HepG2 (cell line): ENCODE measurements around the gene CALR. TPM values are rescaled to one million over a fixed set of nuclear protein-coding genes. Genes with fewer than 3 reads are reported as not detected.

ENCODE experiments used
- CHD2 ChIP-seq: IDR thresholded peaks from 2 replicates; pipeline ENCODE4 v1.6.1; 2011; ENCODE audit warnings: low read depth, low read length, improper control_type of control experiment
- ETS1 ChIP-seq: sonication (generic); formaldehyde crosslinking; IDR thresholded peaks from 2 replicates; pipeline ENCODE4 v1.4.0; 2020; ENCODE audit warnings: missing genetic modification reagents
- FOXJ3 ChIP-seq: sonication (generic); formaldehyde crosslinking; IDR thresholded peaks from 2 replicates; pipeline ENCODE4 v1.4.0; 2020; ENCODE audit warnings: missing genetic modification reagents, mild to moderate bottlenecking, borderline replicate concordance
- GATA4 ChIP-seq: sonication (generic); IDR thresholded peaks from 2 replicates; pipeline ENCODE4 v1.6.1; 2016; ENCODE audit warnings: antibody characterized with exemption, low read depth, borderline replicate concordance
- HMG20A ChIP-seq: IDR thresholded peaks from 2 replicates; pipeline ENCODE4 v1.6.1; 2016; ENCODE audit warnings: borderline replicate concordance
- HMG20B ChIP-seq: conservative IDR thresholded peaks from 2 replicates; pipeline ENCODE4 v1.6.1; 2016; ENCODE audit warnings: missing genetic modification reagents, missing compliant biosample characterization
- PBX2 ChIP-seq: IDR thresholded peaks from 2 replicates; pipeline ENCODE4 v1.6.1; 2016; ENCODE audit warnings: control low read depth
- SOX6 ChIP-seq, 2 experiments: fragments of 450-650 bp in 1 of 2; sonication (generic) in 1 of 2; formaldehyde crosslinking in 1 of 2; IDR thresholded peaks; 2 replicates each; pipeline versions ENCODE4 v1.4.0 to v1.6.1; 2017 to 2020; ENCODE audit warnings: antibody characterized with exemption in 1 of 2, mild to moderate bottlenecking in 1 of 2, missing genetic modification reagents in 1 of 2
- ZNF281 ChIP-seq: sonication (generic); formaldehyde crosslinking; IDR thresholded peaks from 2 replicates; pipeline ENCODE4 v1.4.0; 2020; ENCODE audit warnings: missing genetic modification reagents, borderline replicate concordance
- ZNF331 ChIP-seq: sonication (generic); formaldehyde crosslinking; IDR thresholded peaks from 2 replicates; pipeline ENCODE4 v1.4.0; 2020; ENCODE audit warnings: missing genetic modification reagents
- ZNF33A ChIP-seq: sonication (generic); formaldehyde crosslinking; IDR thresholded peaks from 2 replicates; pipeline ENCODE4 v1.5.1; 2020; ENCODE audit warnings: missing genetic modification reagents, mild to moderate bottlenecking, moderate library complexity, borderline replicate concordance
- ZNF609 ChIP-seq: sonication (generic); formaldehyde crosslinking; IDR thresholded peaks from 2 replicates; pipeline ENCODE4 v1.4.0; 2020; ENCODE audit warnings: mild to moderate bottlenecking, missing genetic modification reagents, borderline replicate concordance
- polyA plus RNA-seq, 8 experiments: library from polyadenylated mRNA; depleted of rRNA in 3 of 8; stranded (reverse) in 7 of 8; unstranded in 1 of 8; fragments of >200 nt; fragmentation: Illumina TruSeq in 4 of 8; extraction: Trizol in 4 of 8; gene quantifications; 2 replicates each; pipeline versions ENCODE4 v1.2.1 to v1.2.3, GENCODE V29; 2011 to 2016; ENCODE audit warnings: low read depth in 4 of 8, missing spikeins in 1 of 8, mixed read lengths in 1 of 8; ENCODE audit not compliant: insufficient read depth in 1 of 8
- total RNA-seq, 5 experiments: library from RNA; depleted of rRNA; stranded (reverse); fragments of >200 nt; fragmentation: Illumina TruSeq; extraction: Trizol; gene quantifications; 2 replicates each; pipeline ENCODE4 v1.2.3, GENCODE V29; 2016; ENCODE audit warnings: low read depth in 1 of 5
- TF ChIP-seq, protein P1 (sequence below): sonication (generic); formaldehyde crosslinking; conservative IDR thresholded peaks from 2 replicates; pipeline ENCODE4 v1.4.0; 2020; ENCODE audit warnings: mild to moderate bottlenecking, missing genetic modification reagents, moderate library complexity

The CALR gene
- total and polyA plus RNA-seq, 2 of the 13 experiments (the other 11 are each of a cell fraction or from before 2014, with no cell fraction given), result 898 to 934 TPM

DNA sequence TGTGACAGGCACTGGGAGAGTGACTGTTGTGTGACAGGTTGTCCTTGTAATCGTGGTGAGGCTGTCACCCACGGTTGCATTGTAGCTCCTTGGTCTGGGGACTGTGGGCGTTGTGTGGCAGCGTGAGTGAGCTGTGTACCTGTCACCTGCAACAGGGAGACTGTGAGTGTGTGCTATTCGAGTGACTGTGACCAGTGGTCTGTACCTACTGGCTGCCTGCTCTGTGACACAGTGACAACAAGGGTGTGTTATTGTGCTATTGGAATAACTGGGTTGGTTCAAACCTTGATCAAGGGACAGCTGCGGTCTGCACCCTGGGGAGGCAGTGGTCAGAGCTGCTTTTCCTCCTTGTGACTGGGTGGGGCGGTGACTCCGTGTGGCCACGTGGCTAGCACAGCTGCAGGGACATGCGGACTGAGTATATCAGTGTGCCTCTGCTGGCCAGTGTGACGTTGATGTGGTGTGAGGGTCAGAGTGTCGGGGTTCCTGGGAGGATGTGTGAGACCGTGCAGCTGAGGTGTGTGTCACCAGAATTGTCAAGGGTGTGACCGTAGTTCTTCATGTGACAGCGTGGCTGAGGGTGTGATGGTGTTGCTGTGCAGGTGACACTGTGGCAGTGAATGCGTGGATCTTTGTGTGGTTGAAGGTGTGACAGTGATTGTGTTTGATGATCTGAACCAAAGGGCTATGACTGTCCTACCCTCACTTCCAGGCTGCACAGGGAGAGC is 46.8 kb downstream of the CALR start (continued):
- TF ChIP-seq ZNF609 (CRISPR knock-in tag), result no peak
- TF ChIP-seq, protein P1, sequence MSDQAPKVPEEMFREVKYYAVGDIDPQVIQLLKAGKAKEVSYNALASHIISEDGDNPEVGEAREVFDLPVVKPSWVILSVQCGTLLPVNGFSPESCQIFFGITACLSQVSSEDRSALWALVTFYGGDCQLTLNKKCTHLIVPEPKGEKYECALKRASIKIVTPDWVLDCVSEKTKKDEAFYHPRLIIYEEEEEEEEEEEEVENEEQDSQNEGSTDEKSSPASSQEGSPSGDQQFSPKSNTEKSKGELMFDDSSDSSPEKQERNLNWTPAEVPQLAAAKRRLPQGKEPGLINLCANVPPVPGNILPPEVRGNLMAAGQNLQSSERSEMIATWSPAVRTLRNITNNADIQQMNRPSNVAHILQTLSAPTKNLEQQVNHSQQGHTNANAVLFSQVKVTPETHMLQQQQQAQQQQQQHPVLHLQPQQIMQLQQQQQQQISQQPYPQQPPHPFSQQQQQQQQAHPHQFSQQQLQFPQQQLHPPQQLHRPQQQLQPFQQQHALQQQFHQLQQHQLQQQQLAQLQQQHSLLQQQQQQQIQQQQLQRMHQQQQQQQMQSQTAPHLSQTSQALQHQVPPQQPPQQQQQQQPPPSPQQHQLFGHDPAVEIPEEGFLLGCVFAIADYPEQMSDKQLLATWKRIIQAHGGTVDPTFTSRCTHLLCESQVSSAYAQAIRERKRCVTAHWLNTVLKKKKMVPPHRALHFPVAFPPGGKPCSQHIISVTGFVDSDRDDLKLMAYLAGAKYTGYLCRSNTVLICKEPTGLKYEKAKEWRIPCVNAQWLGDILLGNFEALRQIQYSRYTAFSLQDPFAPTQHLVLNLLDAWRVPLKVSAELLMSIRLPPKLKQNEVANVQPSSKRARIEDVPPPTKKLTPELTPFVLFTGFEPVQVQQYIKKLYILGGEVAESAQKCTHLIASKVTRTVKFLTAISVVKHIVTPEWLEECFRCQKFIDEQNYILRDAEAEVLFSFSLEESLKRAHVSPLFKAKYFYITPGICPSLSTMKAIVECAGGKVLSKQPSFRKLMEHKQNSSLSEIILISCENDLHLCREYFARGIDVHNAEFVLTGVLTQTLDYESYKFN (CRISPR knock-in tag), result no peak
- no peak for TF ChIP-seq ZNF33A (CRISPR knock-in tag)
- TF ChIP-seq ZNF281 (CRISPR knock-in tag), result no peak
- no peak for TF ChIP-seq CHD2
- no peak for TF ChIP-seq PBX2
- no peak for TF ChIP-seq ETS1 (CRISPR knock-in tag)
- TF ChIP-seq ZNF331 (CRISPR knock-in tag), result no peak
- no peak for TF ChIP-seq SOX6 (IDR thresholded peaks at IDR 0.05)
- no peak; the same call in 1 of the 2 replicates for TF ChIP-seq SOX6 (CRISPR knock-in tag; IDR thresholded peaks at IDR 0.05)
- 0 out of 2 replicates have a peak, but pooled peaks have one; percentile 11 for TF ChIP-seq HMG20B (CRISPR knock-in tag)
- TF ChIP-seq FOXJ3, result no peak
- TF ChIP-seq GATA4, result no peak
- TF ChIP-seq HMG20A (CRISPR knock-in tag), result no peak
